ENCODE data around the gene ATP6V0A1.
A peak's percentile ranks its signal among the peaks of the same experiment; 100 is the strongest.
"Not testable (repeated sequence)": the region's sequence is repeated elsewhere in the genome, so short reads cannot be mapped to it uniquely, and the experiment has no call there.

The ATP6V0A1 gene

DNA sequence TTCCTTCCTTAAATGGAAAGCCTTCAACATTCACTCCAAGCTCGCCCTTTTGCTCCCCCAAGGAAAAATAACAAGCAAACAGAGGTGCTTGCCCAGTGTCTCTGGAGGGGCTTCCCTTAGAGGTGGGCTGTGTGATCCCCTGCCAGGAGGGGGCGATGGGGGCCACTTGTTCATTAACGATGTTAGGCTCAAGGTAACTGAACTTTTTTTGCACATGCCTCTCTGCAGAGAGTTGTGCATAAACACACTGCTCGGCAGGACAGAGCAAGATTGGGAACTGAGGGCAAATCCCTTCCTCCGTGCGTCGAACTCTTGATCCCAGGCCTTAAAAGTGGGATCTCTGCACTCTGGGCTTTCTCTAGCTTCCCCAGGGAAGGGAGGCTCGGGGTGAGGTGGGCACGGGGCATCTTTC is 61.9 kb downstream of the ATP6V0A1 start:
- no peak for DNase-seq

DNA sequence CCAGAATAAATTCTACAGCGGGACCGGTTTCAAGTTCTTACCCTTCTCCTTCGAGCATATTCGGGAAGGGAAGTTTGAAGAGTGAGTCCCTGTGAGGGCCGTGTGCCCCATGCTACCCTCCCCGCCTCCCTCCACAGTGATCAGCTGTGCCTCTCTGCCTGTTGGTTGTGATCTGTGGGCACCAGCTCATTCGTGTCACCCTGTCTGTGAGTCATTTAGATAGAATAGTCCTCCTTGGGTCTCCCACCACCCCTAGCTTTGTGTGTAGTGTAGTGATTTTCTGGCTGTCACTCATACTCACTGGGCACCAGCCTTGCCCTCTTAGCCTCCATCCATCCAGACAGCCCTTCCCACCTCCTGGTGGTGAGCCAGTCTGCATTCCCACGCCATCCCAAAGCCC is 62.4 kb downstream of the ATP6V0A1 start:
- DNase-seq = no peak

DNA sequence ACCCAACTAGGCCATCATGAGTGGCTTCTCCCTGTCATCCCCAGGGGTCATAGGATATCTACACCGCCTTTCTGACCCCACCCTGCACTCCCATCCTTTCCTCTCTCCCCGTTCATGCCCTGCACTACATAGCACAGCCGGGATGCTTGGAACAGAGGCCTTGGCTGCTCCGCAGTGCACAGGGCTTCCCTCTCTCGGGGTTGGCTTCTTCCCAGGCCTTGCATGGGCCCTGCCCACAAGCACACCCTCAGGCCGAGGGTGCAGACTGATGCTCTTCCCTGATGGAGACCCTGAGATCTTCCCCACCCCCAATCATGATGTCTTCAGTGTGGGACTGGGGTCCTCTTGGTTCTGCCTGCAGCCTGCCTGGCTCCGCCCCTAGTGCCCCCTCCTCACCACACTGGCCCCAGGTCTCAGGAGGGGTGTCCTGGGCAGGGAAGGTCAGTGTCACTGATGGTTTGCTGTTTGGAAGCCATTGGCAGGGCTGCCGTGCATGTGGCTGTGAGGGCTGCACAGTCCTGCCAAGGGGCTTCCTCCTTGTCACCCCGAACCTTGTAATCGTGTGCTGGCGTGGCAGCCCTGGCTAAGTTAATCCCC is 63.1 kb downstream of the ATP6V0A1 start:
- no peak for DNase-seq

DNA sequence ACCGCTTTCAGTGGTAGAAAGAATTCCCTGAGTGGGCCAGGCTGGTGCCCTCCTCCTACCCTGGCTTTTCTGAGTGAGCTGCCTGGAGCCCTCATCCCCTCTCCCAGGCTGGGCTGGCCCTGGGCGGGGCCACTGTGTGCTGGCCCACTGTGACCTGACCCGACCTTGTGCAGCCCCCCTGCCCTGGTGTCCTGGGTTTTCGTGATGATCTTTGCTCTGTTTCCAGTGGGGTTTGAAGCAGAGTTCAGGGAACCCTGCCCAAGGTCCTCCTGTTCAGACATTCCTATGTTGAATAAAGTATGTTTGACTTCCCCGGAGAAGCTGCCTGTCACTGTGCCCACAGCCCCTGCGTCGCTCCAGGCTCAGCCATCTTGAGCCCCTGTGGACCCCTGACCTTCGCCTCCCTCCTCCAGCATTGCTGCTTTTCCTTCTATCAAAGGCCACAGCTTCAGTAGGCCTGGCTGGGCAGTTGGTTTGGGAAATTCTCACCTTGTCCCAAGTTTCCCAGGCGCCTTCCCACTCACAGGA is 63.6 kb downstream of the ATP6V0A1 start:
- no peak for DNase-seq

DNA sequence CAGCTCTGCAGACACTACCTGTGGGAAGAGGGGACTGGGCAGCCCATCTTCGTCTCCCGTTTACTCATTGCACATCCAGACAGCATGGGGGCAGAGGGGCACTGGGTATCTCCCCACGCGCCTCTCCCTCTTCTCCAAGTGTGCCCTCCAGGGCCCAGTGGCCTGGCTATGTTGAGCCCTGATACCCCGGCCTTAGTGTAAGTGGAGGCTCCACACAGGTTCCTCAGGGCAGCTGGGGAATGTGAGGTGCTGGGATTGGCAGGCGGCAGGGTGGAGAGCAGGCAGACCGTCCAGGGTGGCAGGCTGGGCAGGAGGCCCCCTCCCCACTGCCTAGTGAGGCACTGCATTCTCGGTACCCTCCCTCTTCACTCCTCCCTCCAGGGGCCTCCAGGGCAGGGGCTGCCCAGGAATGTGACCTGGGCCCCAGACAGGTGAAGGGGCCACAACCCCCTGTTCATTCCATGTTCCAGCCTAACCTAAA is 64.2 kb downstream of the ATP6V0A1 start:
- no peak for DNase-seq

DNA sequence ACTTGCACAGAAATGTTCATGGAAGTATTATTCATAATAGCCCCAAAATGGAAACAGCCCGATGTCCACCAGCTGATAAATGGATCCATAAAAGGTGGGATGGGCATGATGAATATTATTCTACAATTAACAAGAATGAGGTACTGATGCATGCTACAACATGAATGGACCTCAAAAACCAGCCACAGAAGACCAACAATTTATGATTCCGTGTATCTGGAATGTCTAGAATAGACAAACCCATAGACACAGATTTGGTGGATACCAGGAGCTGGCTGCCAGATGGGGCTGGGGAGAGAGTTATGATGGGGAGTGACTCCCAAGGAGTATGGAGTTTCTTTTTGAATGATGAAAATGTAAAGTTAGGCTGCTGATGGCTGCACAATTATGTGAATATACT is 66.5 kb downstream of the ATP6V0A1 start:
- no peak for DNase-seq

DNA sequence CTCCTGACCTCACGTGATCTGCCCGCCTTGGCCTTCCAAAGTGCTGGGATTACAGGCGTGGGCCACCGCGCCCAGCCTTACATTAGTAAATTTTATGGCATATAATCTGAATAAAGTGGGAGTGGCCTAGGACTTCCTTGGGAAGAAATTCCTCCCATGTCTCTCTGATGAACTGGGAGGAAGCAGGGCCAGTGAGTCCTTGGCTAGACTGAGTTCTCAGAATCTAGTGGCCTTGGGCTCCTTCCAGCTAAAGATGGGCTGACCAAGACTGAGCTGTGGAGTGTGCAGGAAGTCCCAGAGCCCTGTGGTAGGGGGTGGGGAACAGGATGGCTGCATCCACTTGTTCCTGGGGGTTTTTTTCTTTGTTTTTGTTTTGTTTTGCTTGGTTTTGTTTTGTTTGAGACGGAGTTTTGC is 67.4 kb downstream of the ATP6V0A1 start:
- DNase-seq = no peak

DNA sequence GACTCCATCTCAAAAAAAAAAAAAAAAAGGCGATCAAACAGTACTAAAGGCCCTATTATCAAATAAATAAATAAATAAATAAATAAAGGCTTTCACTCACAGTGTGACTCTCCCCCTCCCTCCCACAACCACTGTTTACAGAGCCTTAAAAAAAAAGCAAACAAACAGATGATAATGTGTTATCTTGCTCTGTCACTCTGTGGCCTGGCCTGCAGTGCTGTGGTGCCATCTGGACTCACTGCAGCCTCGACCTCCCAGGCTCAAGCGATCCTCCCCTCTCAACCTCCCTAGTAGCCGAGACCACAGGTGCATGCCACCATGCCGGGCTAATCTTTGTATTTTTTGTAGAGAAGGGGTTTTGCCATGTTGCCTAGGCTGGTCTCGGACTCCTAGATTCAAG is 69.3 kb downstream of the ATP6V0A1 start:
- DNase-seq = no peak

DNA sequence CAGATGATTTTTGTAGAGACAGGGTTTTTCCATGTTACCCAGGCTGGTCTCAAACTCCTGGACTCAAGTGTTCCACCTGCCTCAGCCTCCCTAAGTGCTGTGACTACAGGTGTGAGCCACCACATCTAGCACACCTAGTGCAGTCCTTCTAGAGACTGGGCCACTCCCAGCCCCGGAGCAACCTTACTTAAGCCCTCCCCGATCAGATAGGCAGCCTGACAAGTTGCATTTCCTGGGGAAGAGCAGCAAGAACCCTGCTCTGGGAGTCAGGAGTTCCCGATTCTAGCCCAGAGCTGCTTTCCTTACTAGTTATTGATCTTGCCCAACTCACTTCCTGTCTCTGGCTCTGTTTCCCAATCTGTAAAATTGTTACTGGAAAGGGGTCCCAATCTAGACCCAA is 70.4 kb downstream of the ATP6V0A1 start:
- DNase-seq = no peak

DNA sequence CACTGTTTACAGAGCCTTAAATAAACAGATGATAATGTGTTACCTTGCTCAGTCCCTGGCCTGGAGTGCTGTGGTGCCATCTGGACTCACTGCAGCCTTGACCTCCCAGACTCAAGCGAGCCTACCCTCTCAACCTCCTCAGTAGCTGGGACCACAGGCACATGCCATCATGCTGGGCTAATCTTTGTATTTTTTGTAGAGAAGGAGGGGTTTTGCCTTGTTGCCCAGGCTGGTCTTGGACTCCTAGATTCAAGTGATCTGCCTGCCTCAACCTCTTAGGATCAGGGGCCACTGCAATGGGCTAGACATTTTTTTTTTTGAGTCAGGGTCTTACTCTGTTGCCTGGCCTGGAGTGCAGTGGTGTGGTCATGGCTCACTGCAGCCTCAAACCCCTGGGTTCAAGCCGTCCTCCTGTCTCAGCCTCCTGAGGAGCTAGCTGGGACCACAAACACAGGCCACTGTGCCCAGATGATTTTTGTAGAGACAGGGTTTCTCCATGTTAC is 72.3 kb downstream of the ATP6V0A1 start:
- no peak for DNase-seq

DNA sequence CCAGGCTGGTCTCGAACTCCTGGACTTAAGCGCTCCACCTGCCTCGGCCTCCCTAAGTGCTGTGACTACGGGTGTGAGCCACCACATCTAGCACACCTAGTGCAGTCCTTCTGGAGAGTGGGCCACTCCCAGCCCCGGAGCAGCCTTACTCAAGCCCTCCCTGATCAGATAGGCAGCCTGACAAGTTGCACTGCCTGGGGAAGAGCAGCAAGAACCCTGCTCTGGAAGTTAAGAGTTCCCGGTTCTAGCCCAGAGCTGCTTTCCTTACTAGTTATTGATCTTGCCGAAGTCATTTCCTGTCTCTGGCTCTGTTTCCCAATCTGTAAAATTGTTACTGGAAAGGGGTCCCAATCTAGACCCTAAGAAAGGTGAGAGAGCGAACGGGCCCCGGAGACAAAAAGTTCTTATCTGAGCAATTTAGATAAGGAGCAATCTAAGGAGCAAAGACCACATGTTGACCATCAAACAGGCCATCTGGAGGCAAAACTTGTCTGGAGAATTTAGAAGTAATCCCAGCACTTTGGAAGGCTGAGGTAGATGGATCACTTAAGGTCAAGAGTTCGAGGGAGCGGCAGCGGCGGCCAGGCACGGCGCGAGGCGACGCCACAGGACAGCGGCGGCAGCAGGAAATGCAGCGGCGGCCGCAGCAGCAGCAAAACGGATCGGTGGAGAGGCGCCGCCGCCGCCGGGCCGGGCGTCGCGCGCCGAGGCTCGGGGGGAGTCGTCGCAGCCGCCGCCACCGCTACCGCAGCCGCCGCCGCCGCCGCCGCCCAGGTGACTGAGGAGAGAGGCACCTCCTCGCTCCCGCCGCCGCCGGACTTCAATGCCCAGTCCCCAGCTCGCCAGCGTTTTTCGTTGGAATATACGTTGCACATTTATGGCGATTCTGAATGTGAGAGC is 73.0 kb downstream of the ATP6V0A1 start:
- DNase-seq = peak; percentile 39

DNA sequence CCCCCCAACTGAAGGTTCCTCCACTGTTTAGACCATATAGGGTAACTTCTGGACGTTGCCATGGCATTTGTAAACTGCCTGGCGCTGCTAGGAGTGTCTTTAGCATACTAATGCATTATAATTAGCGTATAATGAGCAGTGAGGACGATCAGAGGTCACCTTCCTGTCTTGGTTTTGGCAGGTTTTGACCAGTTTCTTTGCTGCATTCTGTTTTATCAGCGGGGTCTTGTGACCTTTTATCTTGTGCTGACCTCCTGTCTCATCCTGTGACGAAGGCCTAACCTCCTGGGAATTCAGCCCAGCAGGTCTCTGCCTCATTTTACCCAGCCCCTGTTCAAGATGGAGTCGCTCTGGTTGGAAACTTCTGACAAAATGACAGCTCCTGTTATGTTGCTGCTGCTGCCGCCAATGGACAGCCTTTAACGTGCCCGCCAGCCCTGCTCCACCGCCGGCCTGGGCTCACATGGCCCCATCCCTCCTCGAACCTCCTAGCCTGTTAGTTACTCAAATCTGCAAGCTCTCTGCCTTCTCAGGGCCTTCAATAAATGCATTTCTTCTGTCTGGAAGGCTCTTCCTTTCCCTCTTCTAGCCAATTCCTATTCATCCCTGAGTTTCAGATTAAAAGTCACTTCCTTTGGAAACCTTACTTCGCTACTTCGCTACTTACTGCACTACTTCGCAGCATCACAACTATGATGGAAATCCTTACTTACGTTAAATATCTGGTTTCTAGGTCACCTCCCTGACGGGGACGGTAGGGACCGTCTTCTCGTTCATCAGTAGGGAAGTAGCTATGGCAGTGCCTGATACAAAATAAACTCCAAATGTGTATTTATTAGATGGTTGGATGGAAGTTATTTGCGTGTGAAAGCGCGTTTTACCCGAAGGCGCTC is 76.7 kb downstream of the ATP6V0A1 start:
- DNase-seq = no peak

DNA sequence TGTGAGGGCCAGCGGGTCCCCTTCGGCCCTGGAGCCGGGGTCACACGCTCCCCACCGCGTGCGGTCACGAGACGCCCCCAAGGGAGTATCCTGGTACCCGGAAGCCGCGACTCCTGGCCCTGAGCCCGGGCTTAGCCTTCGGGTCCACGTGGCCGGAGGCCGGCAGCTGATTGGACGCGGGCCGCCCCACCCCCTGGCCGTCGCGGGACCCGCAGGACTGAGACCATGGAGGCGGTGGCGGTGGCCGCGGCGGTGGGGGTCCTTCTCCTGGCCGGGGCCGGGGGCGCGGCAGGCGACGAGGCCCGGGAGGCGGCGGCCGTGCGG is 77.3 kb downstream of the ATP6V0A1 start, which contains the start of gene NAGLU:
NAGLU (plus strand) TSS at position 194 of the 324 bp plus-strand sequence; CDS start at position 226, 32 bp downstream.
- peak; percentile 65 for DNase-seq

DNA sequence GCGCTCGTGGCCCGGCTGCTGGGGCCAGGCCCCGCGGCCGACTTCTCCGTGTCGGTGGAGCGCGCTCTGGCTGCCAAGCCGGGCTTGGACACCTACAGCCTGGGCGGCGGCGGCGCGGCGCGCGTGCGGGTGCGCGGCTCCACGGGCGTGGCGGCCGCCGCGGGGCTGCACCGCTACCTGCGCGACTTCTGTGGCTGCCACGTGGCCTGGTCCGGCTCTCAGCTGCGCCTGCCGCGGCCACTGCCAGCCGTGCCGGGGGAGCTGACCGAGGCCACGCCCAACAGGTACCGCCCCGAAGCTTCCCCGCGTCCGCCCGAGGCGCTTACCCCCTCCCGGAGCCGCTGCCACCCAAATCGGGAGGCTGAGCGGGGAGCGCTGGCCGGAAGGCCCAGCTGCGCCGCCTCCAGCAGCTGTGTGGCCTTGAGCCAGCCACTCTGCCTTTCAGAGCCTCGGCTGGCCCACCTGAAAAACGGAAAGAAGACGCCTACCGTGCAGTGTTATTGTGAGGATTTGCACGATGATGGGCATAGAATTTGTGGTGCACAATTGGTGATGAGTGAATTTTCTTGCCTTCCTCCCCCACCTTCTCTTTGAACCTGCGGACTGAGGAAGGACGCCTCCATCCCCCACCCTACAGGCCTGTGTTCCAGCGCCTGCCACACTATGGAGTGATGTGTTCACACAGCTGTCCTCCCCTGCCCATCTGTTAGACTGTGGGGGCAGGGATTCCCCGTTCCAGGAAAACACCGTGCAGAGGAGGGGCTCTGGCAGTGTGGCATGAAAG is 77.9 kb downstream of the ATP6V0A1 start:
- peak; percentile 52 for DNase-seq

DNA sequence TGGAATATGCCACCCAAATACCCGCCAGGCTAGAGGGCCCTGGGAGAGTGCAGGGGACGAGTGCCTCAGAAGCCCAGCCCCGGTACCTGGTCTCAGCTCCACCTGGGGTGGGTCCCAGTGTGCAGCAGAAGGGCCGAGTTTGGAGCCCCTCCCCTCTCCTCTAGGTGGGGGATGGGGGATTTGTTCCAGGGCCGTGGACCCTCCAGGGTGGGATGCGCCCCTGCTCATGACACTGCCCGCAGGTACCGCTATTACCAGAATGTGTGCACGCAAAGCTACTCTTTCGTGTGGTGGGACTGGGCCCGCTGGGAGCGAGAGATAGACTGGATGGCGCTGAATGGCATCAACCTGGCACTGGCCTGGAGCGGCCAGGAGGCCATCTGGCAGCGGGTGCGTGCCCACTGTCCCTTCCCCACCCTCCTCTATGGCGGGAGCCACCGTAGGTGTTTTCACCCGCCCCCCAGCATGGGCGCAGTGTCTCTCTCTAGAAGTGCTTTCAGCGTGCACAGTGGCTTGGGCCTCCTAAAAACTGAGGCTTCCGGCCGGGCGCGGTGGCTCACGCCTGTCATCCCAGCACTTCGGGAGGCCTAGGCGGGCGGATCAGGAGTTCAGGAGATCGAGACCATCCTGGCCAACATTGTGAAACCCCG is 78.6 kb downstream of the ATP6V0A1 start:
- DNase-seq = no peak

DNA sequence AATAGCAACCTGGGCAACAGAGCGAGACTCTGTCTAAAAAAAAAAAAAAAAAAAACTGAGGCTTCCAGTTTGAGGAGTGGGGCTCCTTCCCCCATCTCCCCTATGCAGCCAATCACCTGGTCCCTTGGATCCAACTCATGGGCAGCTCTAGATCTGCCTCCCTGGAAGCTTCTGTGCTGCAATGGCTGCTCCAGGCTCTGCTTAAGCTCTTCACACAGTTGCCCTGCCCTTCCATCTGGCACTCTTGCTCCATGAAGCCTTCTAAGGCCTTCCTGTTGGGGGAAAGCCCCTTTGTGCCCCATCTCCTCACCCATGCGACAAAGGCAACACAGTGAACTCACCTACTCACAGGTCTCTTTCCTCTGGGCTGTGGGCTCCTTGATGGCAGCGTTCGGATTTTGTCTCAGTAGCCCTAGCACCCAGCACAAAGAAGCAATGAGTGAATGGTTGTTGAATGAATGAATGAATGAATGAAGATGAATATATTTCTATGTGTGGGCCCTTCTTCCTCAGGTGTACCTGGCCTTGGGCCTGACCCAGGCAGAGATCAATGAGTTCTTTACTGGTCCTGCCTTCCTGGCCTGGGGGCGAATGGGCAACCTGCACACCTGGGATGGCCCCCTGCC is 79.3 kb downstream of the ATP6V0A1 start:
- no peak for DNase-seq

DNA sequence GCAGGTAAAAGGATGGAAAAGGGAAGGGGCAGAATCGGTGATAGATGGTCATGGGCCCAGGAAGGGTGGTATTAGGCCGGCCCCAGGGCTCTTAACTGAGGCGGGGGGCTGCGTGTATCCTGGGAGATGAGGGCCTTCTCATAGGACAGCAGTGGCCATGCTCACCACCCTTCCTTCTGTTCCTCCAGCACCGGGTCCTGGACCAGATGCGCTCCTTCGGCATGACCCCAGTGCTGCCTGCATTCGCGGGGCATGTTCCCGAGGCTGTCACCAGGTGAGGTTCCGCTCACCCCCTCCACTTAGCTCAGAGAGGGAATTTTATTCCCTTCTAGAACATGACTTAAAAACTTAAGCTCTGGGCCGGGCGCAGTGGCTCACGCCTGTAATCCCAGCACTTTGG is 79.8 kb downstream of the ATP6V0A1 start:
- no peak for DNase-seq

DNA sequence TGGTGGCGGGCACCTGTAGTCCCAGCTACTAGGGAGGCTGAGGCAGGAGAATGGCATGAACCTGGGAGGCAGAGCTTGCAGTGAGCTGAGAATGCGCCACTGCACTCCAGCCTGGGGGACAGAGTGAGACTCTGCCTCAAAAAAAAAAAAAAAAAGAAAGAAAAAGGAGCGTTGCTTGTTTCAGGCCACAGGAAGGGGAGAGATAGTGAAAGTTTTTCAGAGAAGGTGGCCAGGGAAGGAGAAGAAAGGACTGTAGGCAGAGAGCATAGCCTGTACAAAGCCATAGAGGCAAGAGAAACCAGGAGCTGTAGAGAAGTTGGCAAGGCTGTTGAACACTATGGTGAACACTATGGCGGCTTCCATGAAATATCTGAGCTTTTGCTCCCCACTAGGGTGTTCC is 81.9 kb downstream of the ATP6V0A1 start:
- DNase-seq = not testable (repeated sequence)

DNA sequence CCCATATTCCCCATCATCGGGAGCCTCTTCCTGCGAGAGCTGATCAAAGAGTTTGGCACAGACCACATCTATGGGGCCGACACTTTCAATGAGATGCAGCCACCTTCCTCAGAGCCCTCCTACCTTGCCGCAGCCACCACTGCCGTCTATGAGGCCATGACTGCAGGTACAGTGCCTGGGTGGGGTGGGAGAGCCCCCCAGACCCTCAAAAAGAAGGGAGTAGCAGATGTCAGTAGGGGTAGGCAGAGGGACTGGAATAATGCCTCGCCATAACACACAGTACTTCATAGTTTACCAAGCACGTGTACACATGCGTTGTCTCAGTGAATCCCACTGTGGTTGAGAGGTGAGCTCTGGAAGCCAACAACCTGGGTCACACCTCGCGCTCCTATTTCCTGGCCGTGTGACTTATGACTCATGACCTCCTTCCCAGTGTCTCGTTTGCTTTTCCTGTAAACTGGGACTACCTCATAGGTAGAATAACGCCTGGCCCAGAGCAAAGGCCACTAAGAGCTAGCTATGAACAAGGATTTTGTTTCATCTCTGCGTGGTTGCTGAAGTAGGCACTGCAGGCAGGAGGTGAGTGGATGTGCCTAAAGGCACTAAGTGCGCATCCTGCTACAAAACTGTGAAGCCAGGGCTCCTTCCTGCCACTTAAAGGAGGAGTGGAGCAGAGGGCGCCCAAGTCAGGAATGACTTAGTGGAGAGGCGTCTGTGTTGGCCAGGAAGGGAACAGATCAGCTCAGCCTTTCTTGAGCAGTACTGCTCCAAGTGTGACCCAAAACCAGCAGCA is 82.6 kb downstream of the ATP6V0A1 start:
- no peak for DNase-seq
